NCI-H748 treated with DMSO at 0.1 percent for 48 hours (cell line): ENCODE results near the gene PAPOLB.
A peak's percentile ranks its signal among the peaks of the same experiment; 100 is the strongest.

Experiments
- DNase-seq: peaks from one replicate; lab custom pipeline; 2025; lab: John Stamatoyannopoulos, UW

Gene PAPOLB

GRCh38 chr7:4878336-4879335, 16.8 kb upstream of the PAPOLB start:
- DNase-seq, result no peak

GRCh38 chr7:4876586-4876985, 14.8 kb upstream of the PAPOLB start:
- DNase-seq, result no peak

GRCh38 chr7:4875391-4875790, 13.6 kb upstream of the PAPOLB start:
- no peak for DNase-seq

- no peak for DNase-seq
These were observed 11.5 kb upstream of the PAPOLB start for GRCh38 chr7:4873071-4873944.

GRCh38 chr7:4871930-4872675, 10.3 kb upstream of the PAPOLB start:
- no peak for DNase-seq

- no peak for DNase-seq
These were observed 9.3 kb upstream of the PAPOLB start for GRCh38 chr7:4871056-4871680.

GRCh38 chr7:4868493-4868892, 6.7 kb upstream of the PAPOLB start:
- DNase-seq, result no peak

GRCh38 chr7:4866528-4867496, 5.0 kb upstream of the PAPOLB start:
- no peak for DNase-seq

- no peak for DNase-seq
These were observed 326 bp upstream of the PAPOLB start for GRCh38 chr7:4862156-4862555.

GRCh38 chr7:4861227-4861626, 603 bp downstream of the PAPOLB start:
- DNase-seq, result no peak

- no peak for DNase-seq
These were observed 4.6 kb downstream of the PAPOLB start for GRCh38 chr7:4857189-4857588.

- DNase-seq, result peak; percentile 19
These were observed 5.3 kb downstream of the PAPOLB start for GRCh38 chr7:4856336-4857057.

- no peak for DNase-seq
These were observed 6.9 kb downstream of the PAPOLB start for GRCh38 chr7:4854916-4855315.

- no peak for DNase-seq
These were observed 10.1 kb downstream of the PAPOLB start for GRCh38 chr7:4851459-4852422.

- DNase-seq, result no peak
These were observed 11.5 kb downstream of the PAPOLB start for GRCh38 chr7:4850262-4850795.

GRCh38 chr7:4849390-4849789, 12.4 kb downstream of the PAPOLB start:
- DNase-seq, result no peak

GRCh38 chr7:4845740-4846142, 16.1 kb downstream of the PAPOLB start:
- no peak for DNase-seq
